SK-N-SH (cell line): Measurements from ENCODE around the gene GRB2. TPM values are rescaled to one million over a fixed set of nuclear protein-coding genes. Genes with fewer than 3 reads are reported as not detected.

ENCODE experiments used
- CTCF ChIA-PET: fragments of 300-600, 350-600 bp; formaldehyde crosslinking; extraction: SDS; loops from one replicate; lab custom pipeline; 2021; lab: Yijun Ruan, JAX
- POLR2A ChIA-PET: fragments of 350-600 bp; sonication (Branson Sonifier 250); formaldehyde crosslinking; extraction: SDS; loops from one replicate; lab custom pipeline; 2020; ENCODE audit warnings: antibody characterized with exemption, inconsistent platforms; lab: Yijun Ruan, JAX
- DNase-seq: peaks from one replicate; pipeline ENCODE4 v3.0.0; 2012
- H2AFZ ChIP-seq: fragments of 200-600 bp; sonication (generic); 2 replicates; pipeline ENCODE4 v1.8.1; 2016; ENCODE audit warnings: antibody characterized with exemption, mild to moderate bottlenecking, low read depth
- H3F3A ChIP-seq: fragments of 200-600 bp; sonication (generic); replicated peaks from 2 replicates; pipeline ENCODE3; 2016; ENCODE audit warnings: antibody characterized with exemption, mild to moderate bottlenecking; ENCODE audit not compliant: insufficient read depth
- H3K27ac ChIP-seq, 2 experiments: fragments of 200-500 bp in 1 of 2; fragments of 200-600 bp in 1 of 2; sonication (Bioruptor generic) in 1 of 2; sonication (generic), shearing (Covaris generic) in 1 of 2; 2 replicates each; pipeline versions ENCODE4 v1.5.1 to v1.6.1; 2014 to 2016; ENCODE audit warnings: low read depth in 2 of 2, inconsistent platforms in 1 of 2, low read length in 1 of 2, mild to moderate bottlenecking in 1 of 2, mixed read lengths in 1 of 2
- H3K27me3 ChIP-seq: fragments of 200-600 bp; sonication (generic), shearing (Covaris generic); 2 replicates; pipeline ENCODE4 v1.6.1; 2016; ENCODE audit warnings: mixed run types; ENCODE audit not compliant: insufficient read depth
- H3K36me3 ChIP-seq, 2 experiments: fragments of 200-500 bp in 1 of 2; fragments of 200-600 bp in 1 of 2; sonication (Bioruptor generic) in 1 of 2; sonication (generic) in 1 of 2; replicated peaks in 1 of 2; 2 replicates each; pipeline versions ENCODE3 to v1.5.1; 2014 to 2016; ENCODE audit warnings: low read length in 1 of 2, mild to moderate bottlenecking in 1 of 2; ENCODE audit not compliant: insufficient read depth in 2 of 2, control insufficient read depth in 1 of 2
- H3K4me1 ChIP-seq, 2 experiments: fragments of 200-500 bp in 1 of 2; fragments of 200-600 bp in 1 of 2; sonication (Bioruptor generic) in 1 of 2; sonication (generic), shearing (Covaris generic) in 1 of 2; 2 replicates each; pipeline versions ENCODE4 v1.5.1 to v1.6.1; 2014 to 2016; ENCODE audit warnings: low read depth in 1 of 2, low read length in 1 of 2, mixed run types in 1 of 2; ENCODE audit not compliant: insufficient read depth in 2 of 2, control insufficient read depth in 1 of 2
- H3K4me2 ChIP-seq: fragments of 200-600 bp; sonication (generic), shearing (Covaris generic); 2 replicates; pipeline ENCODE4 v1.6.1; 2017; ENCODE audit warnings: mixed run types
- H3K4me3 ChIP-seq, 2 experiments: fragments of 200-500 bp in 1 of 2; fragments of 200-600 bp in 1 of 2; sonication (Bioruptor generic) in 1 of 2; sonication (generic), shearing (Covaris generic) in 1 of 2; 2 replicates each; pipeline versions ENCODE4 v1.5.1 to v1.8.1; 2014 to 2016; ENCODE audit warnings: low read depth in 2 of 2, inconsistent platforms in 1 of 2, low read length in 1 of 2, mild to moderate bottlenecking in 1 of 2, mixed read lengths in 1 of 2, moderate library complexity in 1 of 2
- H3K79me2 ChIP-seq: fragments of 200-600 bp; sonication (generic); 2 replicates; pipeline ENCODE4 v1.8.1; 2017; ENCODE audit warnings: mild to moderate bottlenecking; ENCODE audit not compliant: insufficient read depth
- H3K9ac ChIP-seq: fragments of 200-600 bp; sonication (generic); 2 replicates; pipeline ENCODE4 v1.6.1; 2017; ENCODE audit warnings: mixed run types
- H3K9me2 ChIP-seq: fragments of 200-600 bp; sonication (generic); 2 replicates; pipeline ENCODE4 v1.6.1; 2017; ENCODE audit warnings: mixed run types
- H3K9me3 ChIP-seq: fragments of 200-600 bp; sonication (generic); 2 replicates; pipeline ENCODE4 v1.6.1; 2017; ENCODE audit warnings: mixed run types, mild to moderate bottlenecking, moderate library complexity
- H4K20me1 ChIP-seq: fragments of 200-600 bp; sonication (generic); 2 replicates; pipeline ENCODE4 v1.6.1; 2017; ENCODE audit warnings: mild to moderate bottlenecking, mixed run types; ENCODE audit not compliant: insufficient read depth
- CHD2 ChIP-seq: fragments of 150-350 bp; IDR thresholded peaks from 2 replicates; pipeline ENCODE4 v1.6.1; 2018; ENCODE audit warnings: low read length; ENCODE audit not compliant: partially characterized antibody
- MEF2A ChIP-seq: IDR thresholded peaks from 2 replicates; pipeline ENCODE4 v1.4.0; 2012; ENCODE audit warnings: low read depth, borderline replicate concordance
- NRF1 ChIP-seq: IDR thresholded peaks from 2 replicates; pipeline ENCODE4 v1.6.1; 2012; ENCODE audit warnings: low read depth, mild to moderate bottlenecking, low read length
- RAD21 ChIP-seq: IDR thresholded peaks from 2 replicates; pipeline ENCODE4 v1.6.1; 2012; ENCODE audit warnings: mild to moderate bottlenecking, low read length
- RCOR1 ChIP-seq: fragments of 150-350 bp; IDR thresholded peaks from 2 replicates; pipeline ENCODE4 v1.6.1; 2017; ENCODE audit warnings: antibody characterized with exemption, low read length
- RFX5 ChIP-seq: IDR thresholded peaks from 2 replicates; pipeline ENCODE4 v1.6.1; 2012; ENCODE audit warnings: mild to moderate bottlenecking, improper control_type of control experiment, low read length
- SIN3A ChIP-seq: IDR thresholded peaks from 2 replicates; pipeline ENCODE4 v1.6.1; 2012; ENCODE audit warnings: low read depth, mild to moderate bottlenecking, low read length, moderate library complexity, borderline replicate concordance
- SMC3 ChIP-seq: IDR thresholded peaks from 2 replicates; pipeline ENCODE4 v1.6.1; 2012; ENCODE audit warnings: low read depth, low read length, improper control_type of control experiment
- TEAD4 ChIP-seq: IDR thresholded peaks from 2 replicates; pipeline ENCODE4 v1.4.0; 2012; ENCODE audit warnings: mild to moderate bottlenecking, borderline replicate concordance; ENCODE audit not compliant: insufficient read depth
- YY1 ChIP-seq: IDR thresholded peaks from 2 replicates; pipeline ENCODE4 v1.4.0; 2012; ENCODE audit warnings: low read depth, mild to moderate bottlenecking
- WGBS: methylation state at CpG from one replicate; pipeline ENCODE4 v1.1.6; 2017; ENCODE audit warnings: low lambda C conversion rate; 5-methylcytosine and 5-hydroxymethylcytosine counted together
- polyA plus RNA-seq, 3 experiments: library from polyadenylated mRNA; depleted of rRNA; stranded (reverse); fragments of >200 nt; gene quantifications; 2 replicates each; pipeline ENCODE4 v1.2.3, GENCODE V29; 2012
- TF ChIP-seq, protein P1 (sequence below): IDR thresholded peaks from 2 replicates; pipeline ENCODE4 v1.4.0; 2012; ENCODE audit warnings: low read depth, borderline replicate concordance
- TF ChIP-seq, protein P2 (sequence below): IDR thresholded peaks from 2 replicates; pipeline ENCODE4 v1.6.1; 2012; ENCODE audit warnings: mild to moderate bottlenecking, low read depth, low read length, moderate library complexity
- TF ChIP-seq, protein P3 (sequence below): fragments of 150-350 bp; IDR thresholded peaks from 2 replicates; pipeline ENCODE4 v1.6.1; 2016; ENCODE audit warnings: mild to moderate bottlenecking, low read depth, low read length

GRB2 gene
- polyA plus RNA-seq, 1 of the 3 experiments (the other 2 are of a cell fraction): 89.6 TPM

DNA sequence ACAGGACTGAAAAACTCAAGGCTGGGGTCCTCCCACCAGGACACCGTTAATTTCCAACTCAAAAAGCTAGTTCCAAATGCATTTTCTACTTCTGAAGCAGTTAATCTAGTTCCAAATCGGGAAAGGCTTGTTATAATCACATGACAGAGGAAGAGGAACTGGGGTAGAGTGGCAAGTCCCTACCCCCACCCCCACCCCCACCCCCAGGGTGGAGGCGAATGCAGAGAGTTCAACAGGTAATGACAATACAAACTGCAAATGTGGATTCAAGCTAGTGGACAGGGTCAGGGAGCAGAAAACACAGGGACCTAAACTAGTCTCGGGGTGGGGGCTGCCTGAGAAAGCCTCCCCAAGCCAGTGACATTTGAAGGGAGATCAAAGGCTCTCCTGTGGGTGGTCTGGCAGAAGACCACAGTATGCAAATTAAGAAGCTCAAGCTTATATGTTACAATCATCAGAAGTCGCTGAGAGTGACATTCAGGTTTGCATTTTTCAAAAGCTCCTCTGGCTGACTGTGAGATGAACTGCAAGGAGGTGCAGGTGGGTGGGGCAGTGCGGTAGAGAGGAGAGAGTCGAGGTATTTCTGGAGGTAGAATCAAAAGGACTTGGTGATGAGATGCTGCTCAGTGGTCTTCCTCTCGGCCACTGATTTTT, 59.8 kb downstream of the GRB2 start:
- H3K4me1 ChIP-seq: peaks cover 11% of the 10 kb centered on the region in 2 experiments; a peak in 1 of 4 replicates
- WGBS: 81% methylated on average over 8 of the region's 8 CpGs
- H3K4me3 ChIP-seq: no peak overlapping the region
- no peaks in the 10 kb centered on the region for H3K27me3 ChIP-seq
- no peak overlapping the region for H3K9ac ChIP-seq
- peaks cover 87% of the 10 kb centered on the region for H4K20me1 ChIP-seq
- peaks cover 95% of the 10 kb centered on the region for H3K79me2 ChIP-seq
- no peaks in the 10 kb centered on the region for H3K9me2 ChIP-seq
- no peaks in the 10 kb centered on the region for H3K9me3 ChIP-seq
- H2AFZ ChIP-seq: no peak overlapping the region
- POLR2A ChIA-PET: no interaction called here
- DNase-seq: no peak
- CTCF ChIA-PET: interaction anchor here (0.6 to 2.4 kb wide), 5 partner anchors 8 to 551 kb away, joined by 3 to 14 read pairs (median 3); partner anchors contain the start of gene TRIM65
- no peaks in the 10 kb centered on the region for H3F3A ChIP-seq
- no peak overlapping the region for H3K27ac ChIP-seq
- H3K36me3 ChIP-seq: no peaks in the 10 kb centered on the region
- TF ChIP-seq RCOR1 (no peak), CHD2 (no peak), RFX5 (no peak), NRF1 (no peak), SIN3A (no peak), TEAD4 (no peak), SMC3 (no peak), RAD21 (no peak), MEF2A (no peak), YY1 (no peak)
- TF ChIP-seq, protein P1, sequence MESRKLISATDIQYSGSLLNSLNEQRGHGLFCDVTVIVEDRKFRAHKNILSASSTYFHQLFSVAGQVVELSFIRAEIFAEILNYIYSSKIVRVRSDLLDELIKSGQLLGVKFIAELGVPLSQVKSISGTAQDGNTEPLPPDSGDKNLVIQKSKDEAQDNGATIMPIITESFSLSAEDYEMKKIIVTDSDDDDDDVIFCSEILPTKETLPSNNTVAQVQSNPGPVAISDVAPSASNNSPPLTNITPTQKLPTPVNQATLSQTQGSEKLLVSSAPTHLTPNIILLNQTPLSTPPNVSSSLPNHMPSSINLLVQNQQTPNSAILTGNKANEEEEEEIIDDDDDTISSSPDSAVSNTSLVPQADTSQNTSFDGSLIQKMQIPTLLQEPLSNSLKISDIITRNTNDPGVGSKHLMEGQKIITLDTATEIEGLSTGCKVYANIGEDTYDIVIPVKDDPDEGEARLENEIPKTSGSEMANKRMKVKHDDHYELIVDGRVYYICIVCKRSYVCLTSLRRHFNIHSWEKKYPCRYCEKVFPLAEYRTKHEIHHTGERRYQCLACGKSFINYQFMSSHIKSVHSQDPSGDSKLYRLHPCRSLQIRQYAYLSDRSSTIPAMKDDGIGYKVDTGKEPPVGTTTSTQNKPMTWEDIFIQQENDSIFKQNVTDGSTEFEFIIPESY: no peak
- TF ChIP-seq, protein P2, sequence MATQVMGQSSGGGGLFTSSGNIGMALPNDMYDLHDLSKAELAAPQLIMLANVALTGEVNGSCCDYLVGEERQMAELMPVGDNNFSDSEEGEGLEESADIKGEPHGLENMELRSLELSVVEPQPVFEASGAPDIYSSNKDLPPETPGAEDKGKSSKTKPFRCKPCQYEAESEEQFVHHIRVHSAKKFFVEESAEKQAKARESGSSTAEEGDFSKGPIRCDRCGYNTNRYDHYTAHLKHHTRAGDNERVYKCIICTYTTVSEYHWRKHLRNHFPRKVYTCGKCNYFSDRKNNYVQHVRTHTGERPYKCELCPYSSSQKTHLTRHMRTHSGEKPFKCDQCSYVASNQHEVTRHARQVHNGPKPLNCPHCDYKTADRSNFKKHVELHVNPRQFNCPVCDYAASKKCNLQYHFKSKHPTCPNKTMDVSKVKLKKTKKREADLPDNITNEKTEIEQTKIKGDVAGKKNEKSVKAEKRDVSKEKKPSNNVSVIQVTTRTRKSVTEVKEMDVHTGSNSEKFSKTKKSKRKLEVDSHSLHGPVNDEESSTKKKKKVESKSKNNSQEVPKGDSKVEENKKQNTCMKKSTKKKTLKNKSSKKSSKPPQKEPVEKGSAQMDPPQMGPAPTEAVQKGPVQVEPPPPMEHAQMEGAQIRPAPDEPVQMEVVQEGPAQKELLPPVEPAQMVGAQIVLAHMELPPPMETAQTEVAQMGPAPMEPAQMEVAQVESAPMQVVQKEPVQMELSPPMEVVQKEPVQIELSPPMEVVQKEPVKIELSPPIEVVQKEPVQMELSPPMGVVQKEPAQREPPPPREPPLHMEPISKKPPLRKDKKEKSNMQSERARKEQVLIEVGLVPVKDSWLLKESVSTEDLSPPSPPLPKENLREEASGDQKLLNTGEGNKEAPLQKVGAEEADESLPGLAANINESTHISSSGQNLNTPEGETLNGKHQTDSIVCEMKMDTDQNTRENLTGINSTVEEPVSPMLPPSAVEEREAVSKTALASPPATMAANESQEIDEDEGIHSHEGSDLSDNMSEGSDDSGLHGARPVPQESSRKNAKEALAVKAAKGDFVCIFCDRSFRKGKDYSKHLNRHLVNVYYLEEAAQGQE: no peak
- TF ChIP-seq, protein P3, sequence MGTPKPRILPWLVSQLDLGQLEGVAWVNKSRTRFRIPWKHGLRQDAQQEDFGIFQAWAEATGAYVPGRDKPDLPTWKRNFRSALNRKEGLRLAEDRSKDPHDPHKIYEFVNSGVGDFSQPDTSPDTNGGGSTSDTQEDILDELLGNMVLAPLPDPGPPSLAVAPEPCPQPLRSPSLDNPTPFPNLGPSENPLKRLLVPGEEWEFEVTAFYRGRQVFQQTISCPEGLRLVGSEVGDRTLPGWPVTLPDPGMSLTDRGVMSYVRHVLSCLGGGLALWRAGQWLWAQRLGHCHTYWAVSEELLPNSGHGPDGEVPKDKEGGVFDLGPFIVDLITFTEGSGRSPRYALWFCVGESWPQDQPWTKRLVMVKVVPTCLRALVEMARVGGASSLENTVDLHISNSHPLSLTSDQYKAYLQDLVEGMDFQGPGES: no peak
- no peak overlapping the region for H3K4me2 ChIP-seq
